Tibial artery (tissue), 4 donors: ENCODE measurements around the gene FAM24B.
"Not testable (repeated sequence)": the region's sequence is repeated elsewhere in the genome, so short reads cannot be mapped to it uniquely, and the experiment has no call there.

Experiments
- DNase-seq, 2 donors: peaks; one replicate each; pipeline ENCODE4 v3.0.0-alpha.2; 2019
- H3K27ac ChIP-seq, 2 donors: fragments of 200-600 bp; sonication (generic) in 1 of 2; 1 replicate in 1 of 2; 2 replicates in 1 of 2; pipeline ENCODE4 v1.5.1; 2018 to 2019; ENCODE audit warnings: mild to moderate bottlenecking in 1 of 2
- H3K27me3 ChIP-seq, 2 donors: fragments of 200-600 bp; sonication (generic) in 1 of 2; one replicate each; pipeline versions ENCODE4 v1.5.1 to v1.6.0; 2016 to 2019
- H3K36me3 ChIP-seq, 3 donors: fragments of 200-600 bp; sonication (generic) in 2 of 3; one replicate each; pipeline ENCODE4 v1.5.1; 2016 to 2019; ENCODE audit warnings: mild to moderate bottlenecking in 2 of 3
- H3K4me1 ChIP-seq, 4 donors: fragments of 200-600 bp; sonication (generic) in 2 of 4; 1 replicate in 3 of 4; 2 replicates in 1 of 4; pipeline ENCODE4 v1.5.1; 2016 to 2019
- H3K4me3 ChIP-seq, 2 donors: fragments of 200-600 bp; sonication (generic) in 1 of 2; 1 replicate in 1 of 2; 2 replicates in 1 of 2; pipeline ENCODE4 v1.5.1; 2018 to 2019; ENCODE audit warnings: mild to moderate bottlenecking in 2 of 2
- H3K9me3 ChIP-seq, 3 donors: fragments of 200-600 bp; sonication (generic) in 1 of 3; one replicate each; pipeline ENCODE4 v1.5.1; 2016 to 2019
- intact Hi-C: fragments of 100-400 bp; cut with DNase I; formaldehyde crosslinking; loops from one replicate; pipeline ENCODE4 v1.15.0; 2023; ENCODE audit warnings: low total_unique reads
- TF ChIP-seq, protein P1 (sequence below), 2 experiments: fragments of 200-600 bp in 1 of 2; fragments of 450-650 bp in 1 of 2; IDR thresholded peaks; one replicate each; pipeline ENCODE4 v1.5.1; 2017 to 2019; ENCODE audit warnings: antibody characterized with exemption in 2 of 2, mild to moderate bottlenecking in 1 of 2, moderate library complexity in 1 of 2

The FAM24B gene

DNA sequence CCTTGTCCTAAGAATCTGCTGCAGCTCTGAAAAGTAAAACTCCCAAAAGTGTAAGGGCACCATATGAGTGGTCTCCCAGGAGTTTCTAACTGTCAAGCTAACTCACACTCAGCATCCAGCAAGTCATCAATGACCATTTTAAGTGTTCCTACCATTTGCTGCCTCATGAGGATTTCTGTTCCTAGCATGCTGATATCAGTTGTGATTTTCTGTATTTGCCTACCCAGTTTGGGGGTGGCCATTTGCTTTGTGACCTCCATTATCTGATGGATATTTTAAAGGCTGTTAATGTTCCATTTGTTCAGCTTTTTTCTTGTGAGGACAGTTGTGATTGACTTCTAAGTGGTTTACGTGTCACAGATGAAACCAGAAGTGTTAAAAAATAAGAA is 2.9 kb downstream of the FAM24B start:
- intact Hi-C loops: no loop called here

DNA sequence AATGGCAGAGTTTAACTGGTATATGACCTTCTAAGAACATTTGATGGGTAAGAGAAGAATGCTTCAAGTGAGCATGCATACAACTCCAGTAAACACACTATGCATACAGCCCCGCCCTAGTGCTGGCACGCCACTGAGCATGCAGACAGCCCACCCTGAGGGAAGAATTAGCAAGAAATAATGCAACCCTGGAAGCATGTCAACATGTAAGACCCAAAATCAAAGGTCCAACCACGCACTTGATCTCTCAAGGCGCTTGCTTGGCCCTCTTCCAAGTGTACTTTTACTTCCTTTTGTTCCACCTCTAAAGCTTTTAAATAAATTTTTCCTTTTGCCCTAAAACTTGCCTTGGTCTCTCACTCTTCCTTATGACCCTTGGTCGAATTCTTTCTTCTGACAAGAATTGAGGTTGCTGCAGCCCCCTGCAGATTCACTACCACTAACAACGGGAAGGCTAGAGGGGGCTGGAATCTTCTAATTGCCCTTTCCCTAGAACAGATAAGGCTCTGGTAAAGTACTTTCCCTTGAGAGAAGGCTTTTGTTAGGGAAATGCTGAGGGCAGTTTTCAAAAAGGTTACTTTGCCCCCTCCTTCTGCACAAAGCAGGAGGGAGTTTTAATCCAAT is 3.4 kb downstream of the FAM24B start:
- TF ChIP-seq, protein P1, sequence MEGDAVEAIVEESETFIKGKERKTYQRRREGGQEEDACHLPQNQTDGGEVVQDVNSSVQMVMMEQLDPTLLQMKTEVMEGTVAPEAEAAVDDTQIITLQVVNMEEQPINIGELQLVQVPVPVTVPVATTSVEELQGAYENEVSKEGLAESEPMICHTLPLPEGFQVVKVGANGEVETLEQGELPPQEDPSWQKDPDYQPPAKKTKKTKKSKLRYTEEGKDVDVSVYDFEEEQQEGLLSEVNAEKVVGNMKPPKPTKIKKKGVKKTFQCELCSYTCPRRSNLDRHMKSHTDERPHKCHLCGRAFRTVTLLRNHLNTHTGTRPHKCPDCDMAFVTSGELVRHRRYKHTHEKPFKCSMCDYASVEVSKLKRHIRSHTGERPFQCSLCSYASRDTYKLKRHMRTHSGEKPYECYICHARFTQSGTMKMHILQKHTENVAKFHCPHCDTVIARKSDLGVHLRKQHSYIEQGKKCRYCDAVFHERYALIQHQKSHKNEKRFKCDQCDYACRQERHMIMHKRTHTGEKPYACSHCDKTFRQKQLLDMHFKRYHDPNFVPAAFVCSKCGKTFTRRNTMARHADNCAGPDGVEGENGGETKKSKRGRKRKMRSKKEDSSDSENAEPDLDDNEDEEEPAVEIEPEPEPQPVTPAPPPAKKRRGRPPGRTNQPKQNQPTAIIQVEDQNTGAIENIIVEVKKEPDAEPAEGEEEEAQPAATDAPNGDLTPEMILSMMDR (IDR thresholded peaks at IDR 0.05): no peak

More for the DNA sequence above, 2.9 kb downstream of the FAM24B start:
- Histone ChIP-seq H3K4me3 (no peak overlapping the region), H3K27me3 (peaks cover 0 to 3% of the 10 kb centered on the region in 2 donors), H3K9me3 (no peaks in the 10 kb centered on the region), H3K4me1 (peaks cover 0 to 10% (median 9%) of the 10 kb centered on the region in 4 donors), H3K27ac (no peak overlapping the region), H3K36me3 (no peaks in the 10 kb centered on the region)
- no peak for DNase-seq
- TF ChIP-seq, protein P1 (IDR thresholded peaks at IDR 0.05): no peak

DNA sequence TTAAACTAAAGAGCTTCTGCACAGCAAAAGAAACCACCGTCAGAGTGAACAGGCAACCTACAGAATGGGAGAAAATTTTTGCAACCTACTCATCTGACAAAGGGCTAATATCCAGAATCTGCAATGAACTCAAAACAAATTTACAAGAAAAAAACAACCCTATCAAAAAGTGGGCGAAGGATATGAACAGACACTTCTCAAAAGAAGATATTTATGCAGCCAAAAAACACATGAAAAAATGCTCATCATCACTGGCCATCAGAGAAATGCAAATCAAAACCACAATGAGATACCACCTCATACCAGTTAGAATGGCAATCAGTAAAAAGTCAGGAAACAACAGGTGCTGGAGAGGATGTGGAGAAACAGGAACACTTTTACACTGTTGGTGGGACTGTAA is 7.4 kb downstream of the FAM24B start:
- H3K27ac ChIP-seq, H3K36me3 ChIP-seq, H3K4me1 ChIP-seq, H3K27me3 ChIP-seq, H3K4me3 ChIP-seq, H3K9me3 ChIP-seq, DNase-seq, intact Hi-C loops: not testable (repeated sequence)

More for the DNA sequence above, 3.4 kb downstream of the FAM24B start:
- DNase-seq: no peak
- Histone ChIP-seq H3K27ac (no peak overlapping the region), H3K4me1 (peaks cover 0 to 10% (median 9%) of the 10 kb centered on the region in 4 donors), H3K27me3 (peaks cover 0 to 3% of the 10 kb centered on the region in 2 donors), H3K4me3 (no peak overlapping the region), H3K9me3 (no peaks in the 10 kb centered on the region), H3K36me3 (no peaks in the 10 kb centered on the region)
- intact Hi-C loops: no loop called here

DNA sequence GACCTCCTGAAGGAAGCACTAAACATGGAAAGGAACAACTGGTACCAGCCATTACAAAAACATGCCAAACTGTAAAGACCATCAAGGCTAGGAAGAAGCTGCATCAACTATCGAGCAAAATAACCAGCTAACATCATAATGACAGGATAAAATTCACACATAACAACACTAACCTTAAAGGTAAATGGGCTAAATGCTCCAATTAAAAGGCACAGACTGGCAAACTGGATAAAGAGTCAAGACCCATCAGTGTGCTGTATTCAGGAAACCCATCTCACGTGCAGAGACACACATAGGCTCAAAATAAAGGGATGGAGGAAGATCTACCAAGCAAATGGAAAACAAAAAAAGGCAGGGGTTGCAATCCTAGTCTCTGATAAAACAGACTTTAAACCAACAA is 10.6 kb downstream of the FAM24B start:
- H3K9me3 ChIP-seq, DNase-seq, H3K27me3 ChIP-seq, H3K27ac ChIP-seq, intact Hi-C loops, H3K4me1 ChIP-seq, H3K36me3 ChIP-seq, H3K4me3 ChIP-seq: not testable (repeated sequence)

DNA sequence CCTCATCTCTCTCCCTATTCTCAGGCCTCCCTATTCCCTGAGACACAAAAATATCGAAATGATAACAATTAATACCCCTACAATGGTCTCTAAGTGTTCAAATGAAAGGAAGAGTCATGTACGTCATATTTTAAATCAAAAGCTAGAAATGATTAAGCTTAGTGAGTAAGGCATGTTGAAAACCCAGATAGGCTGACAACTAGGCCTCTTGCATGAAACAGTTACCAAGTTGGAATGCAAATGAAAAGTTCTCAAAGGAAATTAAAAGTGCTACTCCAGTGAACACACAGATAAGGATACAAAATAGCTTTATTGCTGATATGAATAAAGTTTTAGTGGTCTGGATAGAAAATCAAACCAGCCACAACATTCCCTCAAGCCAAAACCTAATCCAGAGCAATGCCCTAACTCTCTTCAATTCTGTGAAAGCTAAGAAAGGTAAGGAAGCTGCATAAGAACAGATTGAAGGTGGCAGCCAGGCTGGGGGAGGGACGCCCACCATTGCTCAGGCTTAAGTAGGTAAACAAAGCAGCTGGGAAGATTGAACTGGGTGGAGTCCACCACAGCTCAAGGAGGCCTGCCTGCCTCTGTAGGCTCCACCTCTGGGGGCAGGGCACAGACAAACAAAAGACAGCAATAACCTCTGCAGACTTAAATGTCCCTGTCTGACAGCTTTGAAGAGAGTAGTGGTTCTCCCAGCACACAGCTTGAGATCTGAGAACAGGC is 12.5 kb downstream of the FAM24B start:
- H3K27ac ChIP-seq, H3K36me3 ChIP-seq, intact Hi-C loops, H3K9me3 ChIP-seq, H3K27me3 ChIP-seq, H3K4me1 ChIP-seq, DNase-seq, H3K4me3 ChIP-seq: not testable (repeated sequence)

DNA sequence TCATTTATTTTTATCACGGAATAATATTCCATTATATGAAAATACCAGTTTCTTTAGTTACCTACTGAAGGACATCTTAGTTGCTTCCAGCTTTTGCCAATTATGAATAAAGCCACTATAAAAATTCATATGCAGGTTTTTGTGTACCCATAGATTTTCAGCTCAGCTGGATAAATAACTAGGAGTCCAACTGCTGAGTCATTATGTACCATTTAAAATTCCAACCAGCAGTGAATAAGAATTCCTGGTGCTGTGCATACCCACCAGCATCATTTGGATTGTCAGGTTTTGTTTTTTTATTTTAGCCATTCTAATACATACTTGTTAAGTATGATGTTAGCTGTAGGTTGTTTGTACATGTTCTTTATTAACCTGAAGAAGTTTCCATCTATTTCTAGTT is 14.5 kb downstream of the FAM24B start:
- Histone ChIP-seq H3K4me3 (no peak overlapping the region), H3K9me3 (no peaks in the 10 kb centered on the region), H3K36me3 (no peaks in the 10 kb centered on the region), H3K4me1 (no peaks in the 10 kb centered on the region), H3K27ac (no peak overlapping the region), H3K27me3 (no peaks in the 10 kb centered on the region)
- intact Hi-C loops: no loop called here
- no peak for DNase-seq
- TF ChIP-seq, protein P1 (IDR thresholded peaks at IDR 0.05): no peak

DNA sequence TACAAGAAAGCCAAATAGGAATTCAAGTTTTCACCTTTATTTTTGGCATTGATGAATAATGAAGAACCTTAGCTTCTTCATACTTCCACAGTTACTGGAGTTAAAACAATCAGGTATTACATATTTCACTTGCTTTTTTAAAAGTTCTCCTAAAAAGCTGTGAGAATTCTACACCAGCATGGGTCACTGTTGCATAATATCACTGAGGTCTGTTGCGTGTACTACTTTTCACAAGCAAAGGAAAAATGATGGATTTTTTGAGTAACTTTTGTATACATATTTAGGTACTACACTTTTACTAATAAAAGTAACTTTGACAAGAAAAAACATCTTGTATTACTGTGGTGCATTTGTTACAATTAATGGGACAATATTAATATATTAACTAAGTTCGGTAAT is 15.2 kb downstream of the FAM24B start:
- Histone ChIP-seq H3K9me3 (no peaks in the 10 kb centered on the region), H3K4me3 (no peak overlapping the region), H3K4me1 (no peaks in the 10 kb centered on the region), H3K27ac (no peak overlapping the region), H3K36me3 (no peaks in the 10 kb centered on the region), H3K27me3 (no peaks in the 10 kb centered on the region)
- DNase-seq: no peak
- intact Hi-C loops: no loop called here
- TF ChIP-seq, protein P1 (IDR thresholded peaks at IDR 0.05): no peak
